ENCODE results near the gene TPO. TPM values are rescaled to one million over a fixed set of nuclear protein-coding genes. Genes with fewer than 3 reads are reported as not detected.

TPO gene
- total RNA-seq, result not detected in 2 replicates

GRCh38 chr2:1413156-1413710, at the start of gene TPO:
TSS of gene TPO (plus strand) at chr2:1413463. CDS start at chr2:1414409, 946 bp downstream.

